GM12878 (cell line): ENCODE measurements around the gene BCHE. TPM values are rescaled to one million over a fixed set of nuclear protein-coding genes. Genes with fewer than 3 reads are reported as not detected.

ENCODE experiments used
- ATAC-seq: fragments of 200-7000 bp; cut with Tn5 transposase; 3 replicates; pipeline ENCODE4 v1.9.1; 2020; ENCODE audit warnings: mild to moderate bottlenecking, moderate library complexity
- BruUV-seq: library from RNA; stranded (reverse); fragments of 400-500 nt; replicated peaks from 2 replicates; lab custom pipeline; 2021; lab: Mats Ljungman, UMichigan
- CTCF ChIA-PET: fragments of 300-600 bp; sonication (Branson Sonifier 250); formaldehyde crosslinking; extraction: SDS; loops from one replicate; lab custom pipeline; 2021; ENCODE audit warnings: inconsistent platforms; lab: Yijun Ruan, JAX
- POLR2A ChIA-PET: fragments of 350-600 bp; formaldehyde crosslinking; extraction: SDS; loops from one replicate; lab custom pipeline; 2021; ENCODE audit warnings: inconsistent platforms; lab: Charles Lee
- RAD21 ChIA-PET: fragments of 300-600 bp; sonication (Branson Sonifier 250); formaldehyde crosslinking; loops from one replicate; lab custom pipeline; 2023; ENCODE audit warnings: antibody characterized with exemption; ENCODE audit not compliant: unreplicated experiment; lab: Charles Lee
- SMC1A ChIA-PET: fragments of 300-600 bp; sonication (Branson Sonifier 250); formaldehyde crosslinking; loops from one replicate; lab custom pipeline; 2023; ENCODE audit not compliant: unreplicated experiment, uncharacterized antibody; lab: Charles Lee
- DNase-seq: peaks from one replicate; pipeline ENCODE4 v3.0.0-alpha.2; 2011; ENCODE audit warnings: low read depth, low spot score
- FAIRE-seq: peaks from 3 replicates; lab custom pipeline; 2011; peaks lifted over from hg19 to GRCh38; lab: Jason Lieb, UNC
- H2AFZ ChIP-seq: 2 replicates; pipeline ENCODE4 v1.6.0; 2011; ENCODE audit warnings: low read depth, low read length, control low read depth; ENCODE audit not compliant: control insufficient read depth
- H3K27ac ChIP-seq: 2 replicates; pipeline ENCODE4 v1.5.1; 2011; ENCODE audit warnings: control low read depth; ENCODE audit not compliant: control insufficient read depth, insufficient read depth
- H3K27me3 ChIP-seq, 2 experiments: replicated peaks in 1 of 2; 2 replicates each; pipeline versions ENCODE4 v1.6.0 to v1.6.1; 2011; ENCODE audit warnings: low read length in 1 of 2; ENCODE audit not compliant: control insufficient read depth in 2 of 2, insufficient read depth in 2 of 2
- H3K36me3 ChIP-seq, 2 experiments: 2 replicates each; pipeline ENCODE4 v1.5.1; 2011; ENCODE audit warnings: low read length in 1 of 2; ENCODE audit not compliant: control insufficient read depth in 2 of 2, insufficient read depth in 2 of 2
- H3K4me1 ChIP-seq: 2 replicates; pipeline ENCODE4 v1.6.1; 2011; ENCODE audit warnings: mild to moderate bottlenecking, low read length, moderate library complexity, mixed read lengths; ENCODE audit not compliant: control insufficient read depth, insufficient read depth
- H3K4me2 ChIP-seq: 2 replicates; pipeline ENCODE4 v1.6.0; 2011; ENCODE audit warnings: control low read depth; ENCODE audit not compliant: control insufficient read depth, insufficient read depth
- H3K4me3 ChIP-seq: fragments of 200-600 bp; sonication (generic); 2 replicates; pipeline ENCODE4 v1.5.1; 2016
- H3K79me2 ChIP-seq: 2 replicates; pipeline ENCODE4 v1.6.0; 2011; ENCODE audit warnings: low read length; ENCODE audit not compliant: control insufficient read depth, insufficient read depth
- H3K9ac ChIP-seq: 2 replicates; pipeline ENCODE4 v1.8.0; 2011; ENCODE audit warnings: low read length, control low read depth, mixed read lengths; ENCODE audit not compliant: control insufficient read depth, insufficient read depth
- H3K9me3 ChIP-seq: replicated peaks from 3 replicates; pipeline ENCODE4 v1.5.1; 2011; ENCODE audit warnings: mild to moderate bottlenecking, low read length; ENCODE audit not compliant: control insufficient read depth, insufficient read depth
- H4K20me1 ChIP-seq: 2 replicates; pipeline ENCODE4 v1.6.0; 2011; ENCODE audit not compliant: control insufficient read depth, insufficient read depth
- CBX5 ChIP-seq: sonication (generic); IDR thresholded peaks from 2 replicates; pipeline ENCODE4 v1.6.1; 2016; ENCODE audit warnings: low read depth, moderate library complexity, mild to moderate bottlenecking, inconsistent platforms
- MLLT1 ChIP-seq: fragments of 450-650 bp; IDR thresholded peaks from 2 replicates; pipeline ENCODE4 v1.6.1; 2016; ENCODE audit warnings: mild to moderate bottlenecking
- NBN ChIP-seq: fragments of 450-650 bp; IDR thresholded peaks from 2 replicates; pipeline ENCODE4 v1.6.1; 2016
- SKIL ChIP-seq: fragments of 450-650 bp; IDR thresholded peaks from 2 replicates; pipeline ENCODE4 v1.6.1; 2017; ENCODE audit warnings: mild to moderate bottlenecking, low read depth, inconsistent platforms; ENCODE audit not compliant: poor library complexity, severe bottlenecking
- ZZZ3 ChIP-seq: IDR thresholded peaks from 2 replicates; pipeline ENCODE4 v1.6.1; 2011; ENCODE audit warnings: low read depth; ENCODE audit not compliant: control insufficient read depth, insufficient read length
- WGBS: methylation state at CpG from one replicate; pipeline ENCODE4 v1.1.6; 2016; ENCODE audit warnings: low lambda C conversion rate; ENCODE audit not compliant: insufficient replicate concordance, insufficient coverage; ENCODE audit errors: missing lambda C conversion rate; 5-methylcytosine and 5-hydroxymethylcytosine counted together
- in situ Hi-C: fragments of 300-500 bp; cut with MboI; formaldehyde crosslinking; loops from 9 replicates; pipeline ENCODE4 v1.14.3; 2018; ENCODE audit warnings: mixed read lengths
- intact Hi-C: fragments of 100-400 bp; cut with micrococcal nuclease; formaldehyde crosslinking; loops from one replicate; pipeline ENCODE4 v1.14.2; 2022; ENCODE audit not compliant: unreplicated experiment
- polyA plus RNA-seq, 11 experiments: library from polyadenylated mRNA; depleted of rRNA in 4 of 11; unstranded in 6 of 11; stranded (reverse) in 5 of 11; fragments of >200 nt; fragmentation: Nextera tagmentation in 4 of 11; fragmentation: Illumina TruSeq in 1 of 11; extraction: Ambion mirVana in 4 of 11; extraction: Trizol in 1 of 11; gene quantifications; 1 replicate in 1 of 11; 2 replicates in 10 of 11; pipeline versions ENCODE4 v1.2.1 to v1.2.3, GENCODE V29; 2011 to 2016; ENCODE audit warnings: inconsistent platforms in 2 of 11, missing spikeins in 2 of 11, low read depth in 1 of 11
- total RNA-seq, 4 experiments: library from RNA; depleted of rRNA in 3 of 4; stranded (reverse); fragments of >200 nt in 3 of 4; fragmentation: Illumina TruSeq in 1 of 4; extraction: Trizol in 1 of 4; gene quantifications; 2 replicates each; pipeline versions ENCODE4 v1.2.1 to v1.2.3, GENCODE V29; 2013 to 2021

BCHE gene
- total and polyA plus RNA-seq, 10 of the 15 experiments (the other 5 are each of a cell fraction or from before 2014, with no cell fraction given): 16.8 to 233 (median 29.3) TPM

DNA sequence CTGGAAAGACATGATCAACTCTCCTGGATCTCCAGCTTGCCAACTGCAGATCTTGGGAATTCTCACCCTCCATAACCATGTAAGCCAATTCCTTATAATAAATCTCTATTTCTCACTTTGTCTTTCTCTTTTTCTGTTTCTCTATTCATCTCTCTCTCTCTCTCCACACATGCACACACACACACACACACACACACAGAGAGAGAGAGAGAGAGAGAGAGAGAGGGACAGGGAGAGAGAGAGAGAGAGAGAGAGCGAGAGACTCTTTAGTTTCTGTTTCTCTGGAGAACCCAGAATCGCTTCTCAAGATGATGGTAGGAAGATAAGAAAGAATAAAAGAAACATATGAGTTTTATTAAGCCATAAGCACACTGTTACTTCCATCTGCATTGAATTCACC lies 111.9 kb downstream of the BCHE start:
- intact Hi-C loops: no loop called here
- Histone ChIP-seq H3K27ac (no peak overlapping the region), H3K4me1 (no peaks in the 10 kb centered on the region), H3K79me2 (no peaks in the 10 kb centered on the region), H3K9ac (no peak overlapping the region)
- SMC1A ChIA-PET: interaction anchor here (0.9 to 2.2 kb wide), 10 partner anchors 28 to 112 kb away, joined by 3 to 5 read pairs (median 4); partner anchors contain the start of gene BCHE
- WGBS: 68% methylated on average over 2 of the region's 2 CpGs
- POLR2A ChIA-PET: interaction anchor here (1.1 kb wide), 1 partner anchor 23 kb away, joined by 3 read pairs; no protein-coding TSS in a partner anchor
- ATAC-seq: peak; percentile 13
- peak; percentile 64 for TF ChIP-seq ZZZ3
- no peak for TF ChIP-seq SKIL
- TF ChIP-seq MLLT1: peak; percentile 51; the same call in 1 of the 2 replicates
- no peak for TF ChIP-seq CBX5
- peak; percentile 63; the same call in 1 of the 2 replicates for TF ChIP-seq NBN
- TF ChIP-seq, all 136 proteins: peak for 3
- Histone ChIP-seq H3K4me3 (no peak overlapping the region), H4K20me1 (no peaks in the 10 kb centered on the region), H2AFZ (no peak overlapping the region), H3K36me3 (no peaks in the 10 kb centered on the region), H3K27me3 (no peaks in the 10 kb centered on the region), H3K4me2 (no peak overlapping the region), H3K9me3 (no peaks in the 10 kb centered on the region)
- DNase-seq (no peak), FAIRE-seq (no peak)
- CTCF ChIA-PET: no interaction called here
- no TSS peak for BruUV-seq
- in situ Hi-C loops: no loop called here
- RAD21 ChIA-PET: interaction anchor here (1.0 to 1.9 kb wide), 5 partner anchors 9 to 115 kb away, joined by 3 to 6 read pairs (median 3); no protein-coding TSS in a partner anchor
